Measurements from ENCODE around the gene LDB3. TPM values are rescaled to one million over a fixed set of nuclear protein-coding genes. Genes with fewer than 3 reads are reported as not detected.

The LDB3 gene
- total RNA-seq, 6 donors from 2014 or later: 0.67 to 2.1 (median 1.1) TPM

DNA sequence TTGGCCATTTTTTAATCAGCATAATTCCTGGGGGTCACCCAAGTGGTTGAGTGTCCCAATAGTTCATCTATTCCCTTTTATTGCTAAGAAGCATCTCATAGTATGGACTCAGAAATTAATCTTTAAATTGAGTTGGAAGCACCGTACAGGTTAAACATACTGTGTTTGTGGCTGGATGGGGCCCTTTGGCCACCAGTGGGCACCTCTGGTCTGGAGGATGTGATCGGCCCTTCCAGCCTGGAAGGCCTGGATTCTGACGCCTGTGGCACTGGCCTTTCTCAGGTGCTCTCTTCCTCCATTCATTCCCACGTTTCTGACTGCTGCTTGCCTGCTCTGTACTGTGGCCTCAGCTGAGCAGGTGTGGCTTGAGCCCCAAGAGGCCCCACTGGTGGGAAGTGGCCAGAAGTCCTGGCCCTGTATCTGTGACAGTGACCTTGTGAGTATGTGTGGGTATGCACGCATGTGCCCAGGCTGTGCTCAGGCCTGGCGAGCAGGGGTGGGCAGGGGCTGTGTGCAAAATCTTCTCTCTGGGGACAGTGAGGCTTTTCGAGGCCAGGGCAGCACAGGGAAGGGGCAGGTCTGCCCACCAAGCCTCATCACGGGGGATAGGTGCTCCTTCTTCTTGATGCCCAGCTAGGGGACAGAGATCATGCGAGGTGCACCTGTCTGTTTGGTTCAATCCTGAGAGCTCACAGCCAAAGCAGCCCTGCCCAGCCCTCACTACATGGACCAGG, 30.1 kb downstream of the LDB3 start:
- H3K27me3 ChIP-seq: no peaks in the 10 kb centered on the region
- whole genome bisulfite sequencing, 2 donors: 70 to 85% methylated on average over 4 to 9 of the region's 9 CpGs
- DNase-seq (no peak), ATAC-seq (ENCODE audit: low FRiP score in 2 of 2) (no peak)
- no peak for TF ChIP-seq POLR2AphosphoS5 (IDR thresholded peaks at IDR 0.05)
- no peak for TF ChIP-seq EP300 (IDR thresholded peaks at IDR 0.05)
- TF ChIP-seq POLR2A (IDR thresholded peaks at IDR 0.05): no peak
- TF ChIP-seq, protein P1, sequence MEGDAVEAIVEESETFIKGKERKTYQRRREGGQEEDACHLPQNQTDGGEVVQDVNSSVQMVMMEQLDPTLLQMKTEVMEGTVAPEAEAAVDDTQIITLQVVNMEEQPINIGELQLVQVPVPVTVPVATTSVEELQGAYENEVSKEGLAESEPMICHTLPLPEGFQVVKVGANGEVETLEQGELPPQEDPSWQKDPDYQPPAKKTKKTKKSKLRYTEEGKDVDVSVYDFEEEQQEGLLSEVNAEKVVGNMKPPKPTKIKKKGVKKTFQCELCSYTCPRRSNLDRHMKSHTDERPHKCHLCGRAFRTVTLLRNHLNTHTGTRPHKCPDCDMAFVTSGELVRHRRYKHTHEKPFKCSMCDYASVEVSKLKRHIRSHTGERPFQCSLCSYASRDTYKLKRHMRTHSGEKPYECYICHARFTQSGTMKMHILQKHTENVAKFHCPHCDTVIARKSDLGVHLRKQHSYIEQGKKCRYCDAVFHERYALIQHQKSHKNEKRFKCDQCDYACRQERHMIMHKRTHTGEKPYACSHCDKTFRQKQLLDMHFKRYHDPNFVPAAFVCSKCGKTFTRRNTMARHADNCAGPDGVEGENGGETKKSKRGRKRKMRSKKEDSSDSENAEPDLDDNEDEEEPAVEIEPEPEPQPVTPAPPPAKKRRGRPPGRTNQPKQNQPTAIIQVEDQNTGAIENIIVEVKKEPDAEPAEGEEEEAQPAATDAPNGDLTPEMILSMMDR (IDR thresholded peaks at IDR 0.05): no peak
- H3K9me3 ChIP-seq: no peaks in the 10 kb centered on the region
- no peak overlapping the region for H3K4me3 ChIP-seq
- peaks cover 0 to 7% (median 0%) of the 10 kb centered on the region in 4 donors for H3K4me1 ChIP-seq
- H3K36me3 ChIP-seq: no peaks in the 10 kb centered on the region
- no peak overlapping the region for H3K27ac ChIP-seq

GRCh38 chr10:86699125-86699524, 30.8 kb downstream of the LDB3 start:
- H3K27ac ChIP-seq: no peak overlapping the region
- WGBS, 2 donors: 63 to 74% methylated on average over 7 of the region's 7 CpGs
- H3K4me3 ChIP-seq: no peak overlapping the region
- no peaks in the 10 kb centered on the region for H3K36me3 ChIP-seq
- no peaks in the 10 kb centered on the region for H3K4me1 ChIP-seq
- H3K9me3 ChIP-seq: no peaks in the 10 kb centered on the region
- TF ChIP-seq, protein P1 (IDR thresholded peaks at IDR 0.05): no peak
- TF ChIP-seq EP300 (IDR thresholded peaks at IDR 0.05) (no peak), POLR2AphosphoS5 (IDR thresholded peaks at IDR 0.05) (no peak), POLR2A (IDR thresholded peaks at IDR 0.05) (no peak)
- no peaks in the 10 kb centered on the region for H3K27me3 ChIP-seq
- DNase-seq (no peak), ATAC-seq (ENCODE audit: low FRiP score in 2 of 2) (no peak)

- Histone ChIP-seq H3K4me3 (no peak overlapping the region), H3K27me3 (no peaks in the 10 kb centered on the region), H3K4me1 (no peaks in the 10 kb centered on the region), H3K27ac (no peak overlapping the region), H3K36me3 (no peaks in the 10 kb centered on the region), H3K9me3 (no peaks in the 10 kb centered on the region)
- ATAC-seq (ENCODE audit: low FRiP score in 2 of 2) (no peak), DNase-seq (no peak)
- 90 to 94% methylated on average over 8 of the region's 8 CpGs for WGBS, 2 donors
- no peak for TF ChIP-seq POLR2AphosphoS5 (IDR thresholded peaks at IDR 0.05)
Measured at GRCh38 chr10:86699541-86699940, 31.2 kb downstream of the LDB3 start.

DNA sequence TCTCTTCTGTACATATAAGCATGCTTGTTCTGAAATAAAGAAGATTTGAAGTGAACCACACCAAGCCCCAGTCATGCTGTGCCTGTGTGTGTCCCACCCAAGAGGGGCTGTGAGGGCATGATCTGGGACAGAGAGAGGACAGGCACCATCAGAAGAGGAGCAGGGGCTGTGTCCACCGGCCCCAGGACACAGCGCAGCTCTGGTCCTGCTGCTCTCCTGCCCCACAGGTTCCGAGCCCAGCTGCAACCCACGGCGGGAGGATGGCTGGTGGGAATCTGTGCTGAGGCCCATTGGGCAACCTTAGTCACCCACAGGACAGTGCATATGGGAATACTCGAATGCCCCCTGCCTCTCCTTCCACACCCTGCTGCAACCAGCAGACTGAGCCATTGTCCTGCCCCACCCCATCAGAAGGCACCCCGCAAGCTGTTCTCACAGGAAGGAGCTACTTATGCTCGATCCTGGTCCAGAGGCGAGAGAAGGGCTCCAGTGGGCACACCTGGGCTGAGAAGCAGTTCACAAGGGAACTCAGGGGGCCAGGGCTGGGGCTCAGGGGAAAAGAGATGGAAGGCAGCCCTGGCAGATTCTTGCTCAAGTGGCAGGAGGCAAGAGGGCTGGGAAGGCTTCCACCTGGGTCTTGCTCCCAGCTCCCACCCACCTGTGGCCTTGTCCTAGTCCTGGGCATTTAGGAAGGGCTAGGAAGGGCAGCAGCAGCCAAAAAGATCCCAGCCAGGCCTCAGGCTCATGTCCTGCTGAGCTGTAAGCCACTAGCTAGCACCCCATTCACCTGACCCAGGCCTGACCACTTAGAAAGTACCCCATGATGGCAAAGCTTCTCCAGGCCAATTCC, 31.9 kb downstream of the LDB3 start:
- 85 to 90% methylated on average over 7 to 9 of the region's 9 CpGs for WGBS, 2 donors
- no peaks in the 10 kb centered on the region for H3K9me3 ChIP-seq
- H3K4me1 ChIP-seq: no peaks in the 10 kb centered on the region
- TF ChIP-seq POLR2A (IDR thresholded peaks at IDR 0.05) (no peak), EP300 (IDR thresholded peaks at IDR 0.05) (no peak), POLR2AphosphoS5 (IDR thresholded peaks at IDR 0.05) (no peak)
- TF ChIP-seq, protein P1 (IDR thresholded peaks at IDR 0.05): no peak
- H3K36me3 ChIP-seq: no peaks in the 10 kb centered on the region
- DNase-seq: no peak
- no peak for ATAC-seq (ENCODE audit: low FRiP score in 2 of 2)
- no peak overlapping the region for H3K4me3 ChIP-seq
- H3K27ac ChIP-seq: no peak overlapping the region
- H3K27me3 ChIP-seq: no peaks in the 10 kb centered on the region

GRCh38 chr10:86700851-86701617, 32.7 kb downstream of the LDB3 start:
- Histone ChIP-seq H3K36me3 (no peaks in the 10 kb centered on the region), H3K4me1 (no peaks in the 10 kb centered on the region), H3K27ac (no peak overlapping the region), H3K9me3 (no peaks in the 10 kb centered on the region), H3K4me3 (no peak overlapping the region), H3K27me3 (no peaks in the 10 kb centered on the region)
- 94 to 98% methylated on average over 8 to 12 of the region's 12 CpGs for WGBS, 2 donors
- TF ChIP-seq POLR2A (IDR thresholded peaks at IDR 0.05): no peak
- no peak for TF ChIP-seq EP300 (IDR thresholded peaks at IDR 0.05)
- no peak for TF ChIP-seq POLR2AphosphoS5 (IDR thresholded peaks at IDR 0.05)
- TF ChIP-seq, protein P1 (IDR thresholded peaks at IDR 0.05): no peak
- DNase-seq (no peak), ATAC-seq (ENCODE audit: low FRiP score in 2 of 2) (no peak)

Data from upper lobe of left lung (tissue), 6 donors.